VCaP (cell line): ENCODE data around the gene DDI2.

Experiments used
- H3K27ac ChIP-seq: fragments of 450-650 bp; 2 replicates; pipeline ENCODE4 v1.5.1; 2017
- CTCF ChIP-seq: fragments of 450-650 bp; conservative IDR thresholded peaks from 2 replicates; pipeline ENCODE4 v1.5.1; 2017; ENCODE audit warnings: mild to moderate bottlenecking, moderate library complexity

DDI2 gene

GRCh38 chr1:15627343-15627988, 10.2 kb downstream of the DDI2 start:
- H3K27ac ChIP-seq, result peak overlapping the region; percentile 59; the same call in 1 of the 2 replicates
- TF ChIP-seq CTCF, result no peak

- TF ChIP-seq CTCF, result no peak
- no peak overlapping the region for H3K27ac ChIP-seq
Observed at GRCh38 chr1:15628003-15628402, 10.7 kb downstream of the DDI2 start.

- H3K27ac ChIP-seq, result no peak overlapping the region
- TF ChIP-seq CTCF, result no peak
Observed at GRCh38 chr1:15633756-15634420, 16.6 kb downstream of the DDI2 start.

GRCh38 chr1:15636436-15636835, 19.2 kb downstream of the DDI2 start:
- no peak overlapping the region for H3K27ac ChIP-seq
- TF ChIP-seq CTCF, result no peak

- TF ChIP-seq CTCF, result no peak
Observed at GRCh38 chr1:15637826-15638225, 20.6 kb downstream of the DDI2 start.

GRCh38 chr1:15639262-15639661, 22.0 kb downstream of the DDI2 start:
- no peak for TF ChIP-seq CTCF
- H3K27ac ChIP-seq, result no peak overlapping the region

More at GRCh38 chr1:15637826-15638225, 20.6 kb downstream of the DDI2 start:
- no peak overlapping the region for H3K27ac ChIP-seq

GRCh38 chr1:15639931-15640330, 22.7 kb downstream of the DDI2 start:
- no peak overlapping the region for H3K27ac ChIP-seq
- TF ChIP-seq CTCF, result no peak
